ENCODE measurements around the gene KCNQ1.
"Not testable (repeated sequence)": the region's sequence is repeated elsewhere in the genome, so short reads cannot be mapped to it uniquely, and the experiment has no call there.

Gene KCNQ1

DNA sequence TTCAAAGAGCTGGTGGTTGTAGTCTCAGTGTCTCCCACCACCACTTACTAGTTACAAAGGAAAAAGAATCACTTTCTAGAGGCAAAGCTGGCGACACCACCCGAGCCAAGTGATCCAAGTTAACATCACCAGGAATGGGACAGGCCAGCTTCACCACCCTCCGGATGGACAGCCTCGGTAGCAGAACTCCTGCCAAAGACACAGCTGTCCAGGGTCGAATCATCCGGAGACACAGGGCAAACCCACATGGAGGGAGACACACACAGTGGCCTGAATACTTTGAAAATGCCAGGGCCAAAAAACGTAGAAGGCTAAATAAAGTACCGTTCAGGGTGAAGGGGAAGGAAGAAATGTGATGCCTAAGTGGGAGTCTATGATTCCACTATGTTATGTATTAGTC, 33.1 kb downstream of the KCNQ1 start:
- no peak for DNase-seq

DNA sequence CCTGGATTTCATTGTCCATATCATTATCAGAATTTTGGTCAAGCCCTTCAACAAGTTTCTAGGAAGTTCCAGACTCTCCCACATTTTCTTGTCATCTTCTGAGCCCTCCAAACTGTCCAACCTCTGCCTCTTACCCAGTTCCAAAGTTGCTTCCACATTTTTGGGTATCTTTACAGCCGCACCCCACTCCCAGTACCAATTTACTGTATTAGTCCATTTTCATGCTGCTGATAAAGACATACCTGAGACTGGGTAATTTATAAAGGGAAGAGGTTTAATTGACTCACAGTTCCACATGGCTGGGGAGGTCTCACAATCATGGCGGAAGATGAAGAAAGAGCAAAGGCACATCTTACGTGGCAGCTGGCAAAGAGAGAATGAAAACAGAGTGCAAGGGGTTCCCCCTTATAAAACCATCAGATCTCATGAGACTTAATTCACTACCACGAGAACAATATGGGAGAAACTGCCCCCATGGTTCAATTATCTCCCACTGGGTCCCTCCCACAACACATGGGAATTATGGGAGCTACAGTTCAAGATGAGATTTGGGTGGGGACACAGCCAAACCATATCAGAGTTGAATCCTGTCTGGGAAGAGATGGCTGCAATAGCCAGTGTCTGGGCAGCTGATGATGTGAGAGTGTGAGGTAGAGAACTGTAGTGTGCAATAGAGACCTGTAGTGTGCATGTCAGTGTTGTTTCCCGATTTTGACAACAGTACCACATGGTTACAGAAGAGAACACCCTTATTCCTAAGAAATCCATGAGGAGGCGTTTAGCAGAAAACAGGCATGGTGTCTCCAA, 35.5 kb downstream of the KCNQ1 start:
- not testable (repeated sequence) for DNase-seq

DNA sequence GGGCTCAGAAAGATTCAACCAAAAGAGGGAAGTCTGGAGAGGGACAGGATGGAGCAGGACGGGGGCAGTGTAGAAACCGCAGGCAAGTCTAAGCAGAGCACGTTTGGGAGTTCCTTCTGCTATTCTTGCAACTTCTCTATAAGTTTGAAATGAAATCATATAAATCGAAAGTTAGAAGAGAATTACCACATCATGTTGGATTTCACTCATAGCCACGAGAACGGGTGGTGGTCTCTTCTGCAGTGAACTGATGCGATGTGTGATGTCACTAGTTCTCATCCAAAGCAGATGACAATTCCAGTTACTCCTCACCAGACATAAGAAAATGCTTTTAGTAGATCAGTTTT, 36.0 kb downstream of the KCNQ1 start:
- DNase-seq: no peak

DNA sequence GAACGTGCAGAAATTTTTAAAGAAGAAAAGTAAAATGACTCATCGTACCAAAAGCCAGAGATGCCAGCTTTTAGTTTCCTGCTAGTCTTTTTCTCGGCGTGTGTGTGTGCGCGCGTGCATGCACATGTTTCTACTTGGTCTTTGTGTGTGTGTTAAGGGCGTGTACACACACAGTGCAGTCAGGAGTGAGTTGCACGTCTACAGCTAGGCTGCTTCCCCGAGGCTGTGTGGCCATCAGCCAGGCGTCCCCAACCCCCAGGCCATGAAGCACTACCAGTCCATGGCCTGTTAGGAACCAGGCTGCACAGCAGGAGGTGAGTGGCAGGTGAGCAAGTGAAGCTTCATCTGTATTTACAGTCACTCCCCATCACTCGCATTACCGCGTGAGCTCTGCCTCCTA, 36.4 kb downstream of the KCNQ1 start:
- no peak for DNase-seq

DNA sequence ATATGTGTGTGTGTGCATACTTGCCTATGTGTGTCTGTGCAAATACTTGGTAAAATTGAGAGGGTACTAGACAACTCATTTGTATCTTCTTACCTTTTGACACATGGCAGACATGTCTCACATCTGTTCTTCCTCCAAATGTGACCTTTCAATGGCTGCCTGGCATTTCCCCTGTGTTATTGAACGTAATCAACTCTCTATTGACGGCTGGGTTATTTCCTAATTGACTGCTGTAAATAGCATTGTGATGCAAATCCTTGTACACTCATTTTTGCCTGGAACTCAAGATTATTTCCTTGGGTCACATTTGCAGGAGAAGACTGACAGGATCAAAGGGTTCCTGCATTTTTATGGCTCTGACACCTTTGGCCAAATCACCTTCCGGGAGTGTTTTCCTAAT, 37.4 kb downstream of the KCNQ1 start:
- DNase-seq: no peak

DNA sequence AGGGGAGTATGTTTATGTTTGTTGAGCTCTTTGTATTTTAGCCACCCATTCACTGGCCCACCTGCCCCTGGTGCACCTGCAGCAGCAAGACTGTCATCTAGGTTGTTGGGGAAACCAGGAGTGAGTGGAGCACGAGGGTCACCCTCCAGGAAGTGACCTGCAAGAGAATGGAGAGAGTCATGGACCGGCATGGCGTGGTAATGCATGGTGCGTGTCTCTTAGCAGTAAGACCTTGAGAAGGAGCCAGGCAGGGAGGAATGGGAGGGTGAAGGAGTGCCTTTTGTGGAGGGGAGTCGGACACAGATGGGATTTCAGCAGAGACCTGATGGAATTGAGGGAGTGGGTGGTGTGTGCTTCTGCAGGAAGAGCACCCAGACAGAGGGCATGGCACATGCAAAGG, 37.9 kb downstream of the KCNQ1 start:
- no peak for DNase-seq

DNA sequence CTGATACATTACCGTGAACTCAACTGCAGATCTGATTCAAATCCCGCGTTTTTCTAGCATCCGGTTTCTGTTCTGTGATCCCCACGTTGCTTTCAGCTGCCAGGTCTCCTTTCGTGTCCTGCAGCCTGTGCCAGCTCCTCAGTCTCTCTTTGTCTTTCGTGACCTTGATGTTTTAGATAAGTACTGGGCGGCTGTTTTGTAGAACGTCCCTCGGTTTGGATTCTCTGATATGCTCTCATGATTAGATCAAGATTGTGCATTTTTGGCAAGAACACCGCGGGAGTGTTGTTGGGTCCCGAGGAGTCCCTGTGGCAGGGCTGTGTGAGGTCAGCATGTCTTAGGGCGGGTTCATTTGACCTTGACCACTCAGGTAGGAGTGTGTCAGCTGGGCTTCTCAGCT, 38.6 kb downstream of the KCNQ1 start:
- no peak for DNase-seq

DNA sequence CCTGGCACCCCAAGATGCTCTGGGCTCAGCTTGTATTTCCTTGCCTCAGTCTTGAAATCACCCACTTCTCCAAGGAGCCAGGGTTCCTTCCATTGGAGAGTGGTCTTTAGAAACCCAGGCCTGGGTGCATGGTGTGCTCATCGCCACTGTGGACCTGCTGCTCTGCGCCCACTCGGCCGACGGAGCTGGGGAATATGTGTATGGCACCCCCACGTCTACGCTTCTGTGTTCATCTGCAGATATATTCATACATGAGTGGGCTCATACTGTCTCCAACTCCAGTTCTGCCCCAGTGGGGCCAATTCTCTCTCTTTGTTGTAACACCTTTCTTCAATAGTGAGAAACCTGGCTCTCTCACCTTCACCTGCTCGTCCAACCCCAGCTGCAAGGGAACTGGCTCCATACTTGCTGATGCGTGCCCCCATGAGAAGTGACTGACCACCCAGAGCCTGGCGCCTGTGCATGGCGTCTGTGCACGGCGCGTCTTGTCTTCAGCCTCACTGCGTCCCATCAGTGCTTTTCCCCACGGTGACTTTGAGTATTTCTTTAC, 39.8 kb downstream of the KCNQ1 start:
- DNase-seq: no peak

DNA sequence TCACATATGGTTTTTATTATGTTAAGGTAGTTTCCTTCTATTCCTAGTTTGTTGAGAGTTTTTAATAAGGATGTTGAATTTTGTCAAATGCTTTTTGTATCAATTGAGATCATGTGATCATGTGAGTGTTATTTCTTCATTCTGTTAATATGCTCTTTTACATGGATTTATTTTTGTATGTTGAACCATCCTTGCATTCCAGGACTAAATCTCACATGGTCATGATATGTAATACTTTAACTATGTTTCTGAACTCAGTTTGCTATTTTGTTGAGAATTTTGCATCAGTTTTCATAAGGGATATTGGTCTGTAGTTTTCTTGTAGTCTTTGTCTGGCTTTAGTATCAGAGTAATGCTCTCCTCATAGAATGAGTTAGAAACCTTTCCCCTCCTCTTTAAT, 43.2 kb downstream of the KCNQ1 start:
- no peak for DNase-seq

DNA sequence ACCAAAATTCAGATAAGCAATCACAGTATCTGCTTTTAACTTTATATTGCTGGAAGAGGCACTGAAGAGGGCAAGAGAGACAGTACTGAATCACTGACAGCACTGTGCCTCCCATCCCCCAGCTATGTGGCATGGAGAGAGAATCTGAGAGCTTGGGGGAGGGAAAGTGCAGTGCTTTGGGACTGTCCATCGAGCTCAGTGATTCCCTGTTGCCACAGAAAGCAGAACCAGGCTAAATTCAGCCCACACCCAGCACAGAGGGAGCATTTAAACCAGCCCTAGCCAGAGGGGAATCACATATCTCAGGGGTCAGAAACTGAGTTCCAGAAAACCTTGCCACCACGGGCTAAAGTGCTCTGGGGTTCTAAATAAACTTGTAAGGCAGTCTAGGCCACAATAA, 44.3 kb downstream of the KCNQ1 start:
- DNase-seq: no peak

DNA sequence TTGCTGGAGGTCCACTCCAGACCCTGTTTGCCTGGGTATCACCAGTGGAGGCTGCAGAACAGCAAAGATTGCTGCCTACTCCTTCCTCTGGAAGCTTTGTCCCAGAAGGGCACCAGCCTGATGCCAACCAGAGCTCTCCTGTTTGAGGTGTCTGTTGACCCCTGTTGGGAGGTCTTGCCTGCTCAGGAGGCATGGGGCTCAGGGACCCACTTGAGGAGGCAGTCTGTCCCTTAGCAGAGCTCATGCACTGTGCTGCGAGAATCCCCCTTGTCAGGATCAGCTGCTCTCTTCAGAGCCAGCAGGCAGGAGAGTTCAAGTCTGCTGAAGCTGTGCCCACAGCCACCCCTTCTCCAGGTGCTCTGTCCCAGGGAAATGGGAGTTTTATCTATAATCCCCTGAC, 53.1 kb downstream of the KCNQ1 start:
- not testable (repeated sequence) for DNase-seq

DNA sequence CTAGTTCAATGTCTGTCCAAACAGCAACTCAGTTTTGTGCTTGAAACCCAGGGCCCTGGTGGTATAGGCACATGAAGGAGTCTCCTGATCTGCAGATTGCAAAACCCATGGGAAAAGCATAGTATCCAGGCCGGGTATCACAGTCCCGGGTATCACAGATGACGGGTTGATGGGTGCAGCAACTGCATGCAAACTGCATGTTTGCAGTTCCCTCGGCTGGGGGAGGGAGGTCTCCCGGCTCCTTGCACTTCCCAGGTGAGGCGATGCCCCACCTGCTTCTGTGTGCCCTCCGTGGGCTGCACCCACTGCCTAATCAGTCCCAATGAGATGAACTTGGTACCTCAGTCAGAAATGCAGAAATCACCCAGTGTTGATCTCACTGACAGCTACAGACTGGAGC, 53.9 kb downstream of the KCNQ1 start:
- no peak for DNase-seq

DNA sequence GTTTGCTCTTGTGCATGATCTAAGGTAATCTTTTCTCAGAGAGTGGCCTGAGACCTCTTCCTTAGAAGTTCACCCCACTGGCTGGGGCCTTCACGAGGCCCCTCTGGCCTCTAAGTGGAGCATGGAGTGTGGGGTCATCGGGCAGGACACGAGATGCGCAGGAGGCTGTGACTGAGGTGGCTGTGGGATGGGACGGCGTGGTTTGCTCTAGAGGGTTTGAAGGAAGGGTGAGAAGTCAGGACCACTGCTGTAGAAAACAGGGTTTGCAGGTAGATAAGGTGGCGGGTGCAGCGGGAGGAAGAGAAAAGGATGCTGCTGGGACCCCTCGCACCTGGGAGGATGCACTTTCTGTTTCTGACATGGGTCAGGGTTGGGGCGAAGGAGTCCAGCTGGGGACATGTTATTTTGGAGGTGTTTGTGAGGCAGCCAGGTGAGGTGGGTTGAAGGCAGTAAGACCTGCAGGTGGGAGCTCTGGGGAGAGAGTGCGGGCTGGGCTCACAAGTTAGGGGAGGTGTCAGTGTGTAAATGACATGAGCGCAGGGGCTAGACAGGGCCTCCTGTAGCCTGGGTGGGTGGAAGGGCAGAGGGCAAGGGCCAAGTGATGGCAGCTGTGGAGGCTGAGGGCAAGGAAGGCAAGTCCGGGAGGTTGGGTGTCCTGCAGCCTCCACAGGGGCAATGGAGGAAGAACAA, 62.5 kb downstream of the KCNQ1 start:
- no peak for DNase-seq

DNA sequence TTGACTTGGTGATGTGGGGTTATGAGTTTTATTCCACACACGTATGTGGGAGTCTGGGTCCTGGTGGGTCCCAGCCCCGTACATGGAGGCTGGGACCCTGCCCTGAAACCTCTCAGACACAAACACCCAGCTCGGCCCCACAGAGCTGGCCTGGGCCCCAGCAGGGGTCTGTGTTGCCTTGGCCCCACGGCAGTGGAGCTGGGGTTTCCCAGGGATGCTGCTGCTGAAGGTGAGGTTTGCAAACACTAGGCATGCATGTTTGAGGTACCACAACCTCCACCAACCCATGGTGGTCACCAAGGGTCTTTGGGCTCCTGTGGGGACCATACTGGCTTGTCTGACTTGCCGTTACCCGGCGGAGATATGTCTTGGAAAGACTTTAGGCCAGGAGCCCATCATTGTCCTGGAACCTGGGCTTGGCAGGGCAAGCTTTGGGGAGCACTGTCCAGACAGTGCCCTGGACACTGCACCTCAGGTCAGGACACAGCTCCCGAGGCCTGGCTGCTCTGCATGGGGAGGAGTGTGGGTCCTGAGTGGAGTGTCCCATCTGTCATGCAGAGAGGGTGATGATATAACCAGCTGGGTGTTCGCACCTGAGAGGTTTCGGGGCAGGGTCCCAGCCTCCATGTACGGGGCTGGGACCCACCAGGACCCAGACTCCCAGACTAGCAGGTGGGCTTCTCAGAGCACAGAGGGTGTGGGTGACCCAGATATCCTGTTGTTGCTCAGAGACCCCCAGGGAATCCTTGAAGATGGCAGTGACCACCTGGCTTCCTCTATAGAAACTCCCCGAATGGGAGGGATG, 63.3 kb downstream of the KCNQ1 start:
- DNase-seq: no peak

DNA sequence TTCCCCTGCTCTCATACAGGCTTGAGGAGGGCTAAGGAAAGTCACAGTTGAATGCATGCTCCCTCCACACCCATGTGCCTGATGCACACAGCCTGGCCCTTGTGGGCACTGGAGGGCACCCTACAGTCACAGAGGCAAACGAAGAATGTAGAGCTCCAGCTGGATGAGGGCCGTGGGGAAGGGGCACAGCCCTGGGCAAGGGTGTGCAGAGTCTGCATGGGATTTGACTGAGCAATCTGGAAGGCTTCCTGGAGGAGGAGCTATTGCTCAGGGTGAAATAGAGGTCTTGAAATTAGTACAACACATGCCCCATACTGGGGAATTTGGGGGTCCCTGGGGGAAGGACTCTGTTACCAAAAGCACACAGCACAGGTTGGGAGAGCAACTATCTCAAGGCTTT, 64.0 kb downstream of the KCNQ1 start:
- no peak for DNase-seq

DNA sequence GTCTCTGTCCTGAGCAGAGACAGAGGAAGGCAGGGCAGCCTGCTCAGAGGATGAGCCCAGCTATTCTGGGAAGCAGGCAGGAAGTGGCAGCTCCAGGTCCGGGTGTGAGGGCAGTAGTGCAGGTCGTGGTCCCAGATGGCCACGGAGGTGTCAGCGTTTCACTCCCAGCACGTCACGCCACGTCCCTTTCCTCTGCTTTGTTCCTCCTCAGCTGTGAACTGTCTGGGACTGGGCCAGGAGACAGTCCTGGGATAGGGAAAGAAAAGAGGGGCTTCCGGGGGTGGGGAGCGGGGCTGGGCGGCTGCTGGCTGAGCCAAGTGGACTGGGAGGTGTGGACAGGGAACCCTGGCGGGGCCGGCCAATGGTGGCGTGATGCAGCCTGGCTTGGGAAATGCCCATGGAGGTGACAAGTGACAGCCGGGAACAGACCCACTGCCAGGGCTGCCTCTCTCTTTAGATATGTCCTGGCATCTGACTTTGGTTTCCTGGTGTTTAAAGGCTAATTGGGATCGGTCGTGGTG, 64.7 kb downstream of the KCNQ1 start:
- DNase-seq: no peak

DNA sequence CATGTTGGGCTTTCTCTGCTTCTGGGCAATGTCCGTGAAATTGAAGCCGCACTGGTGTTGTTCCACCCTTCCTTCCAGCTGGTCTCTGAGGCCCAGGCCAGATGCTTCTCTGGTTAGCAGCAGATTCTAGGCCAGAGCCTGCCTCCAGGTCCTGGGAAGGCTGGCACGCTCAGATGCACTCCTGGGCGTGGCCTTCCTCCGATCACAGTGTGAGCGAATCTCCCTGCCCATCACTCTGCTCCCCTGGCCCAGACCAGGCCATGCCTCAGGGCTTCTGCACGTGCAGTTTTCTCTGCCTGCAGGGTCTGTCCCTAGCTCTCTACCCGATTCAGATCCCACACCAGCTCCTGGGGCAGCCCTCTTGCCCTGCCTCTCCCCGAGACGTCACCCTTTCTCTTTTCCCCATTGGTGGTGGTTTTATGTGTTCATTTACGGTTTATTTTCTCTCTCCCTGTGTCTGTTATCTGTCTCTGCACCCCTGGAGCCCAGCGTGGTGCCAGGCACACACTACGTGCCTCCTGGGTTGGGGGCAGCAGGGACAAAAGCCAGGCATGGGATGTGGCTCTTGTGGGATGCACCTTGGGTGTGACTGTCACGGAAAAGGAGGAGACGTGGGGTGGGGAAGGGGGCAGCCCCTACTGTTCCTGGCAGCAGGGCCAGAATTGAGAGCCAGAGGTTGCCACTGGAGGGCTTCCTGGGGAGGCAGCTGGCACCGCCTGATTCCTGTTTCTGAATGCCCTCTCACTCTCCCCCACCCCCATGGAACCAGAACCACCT, 66.0 kb downstream of the KCNQ1 start:
- DNase-seq: no peak

DNA sequence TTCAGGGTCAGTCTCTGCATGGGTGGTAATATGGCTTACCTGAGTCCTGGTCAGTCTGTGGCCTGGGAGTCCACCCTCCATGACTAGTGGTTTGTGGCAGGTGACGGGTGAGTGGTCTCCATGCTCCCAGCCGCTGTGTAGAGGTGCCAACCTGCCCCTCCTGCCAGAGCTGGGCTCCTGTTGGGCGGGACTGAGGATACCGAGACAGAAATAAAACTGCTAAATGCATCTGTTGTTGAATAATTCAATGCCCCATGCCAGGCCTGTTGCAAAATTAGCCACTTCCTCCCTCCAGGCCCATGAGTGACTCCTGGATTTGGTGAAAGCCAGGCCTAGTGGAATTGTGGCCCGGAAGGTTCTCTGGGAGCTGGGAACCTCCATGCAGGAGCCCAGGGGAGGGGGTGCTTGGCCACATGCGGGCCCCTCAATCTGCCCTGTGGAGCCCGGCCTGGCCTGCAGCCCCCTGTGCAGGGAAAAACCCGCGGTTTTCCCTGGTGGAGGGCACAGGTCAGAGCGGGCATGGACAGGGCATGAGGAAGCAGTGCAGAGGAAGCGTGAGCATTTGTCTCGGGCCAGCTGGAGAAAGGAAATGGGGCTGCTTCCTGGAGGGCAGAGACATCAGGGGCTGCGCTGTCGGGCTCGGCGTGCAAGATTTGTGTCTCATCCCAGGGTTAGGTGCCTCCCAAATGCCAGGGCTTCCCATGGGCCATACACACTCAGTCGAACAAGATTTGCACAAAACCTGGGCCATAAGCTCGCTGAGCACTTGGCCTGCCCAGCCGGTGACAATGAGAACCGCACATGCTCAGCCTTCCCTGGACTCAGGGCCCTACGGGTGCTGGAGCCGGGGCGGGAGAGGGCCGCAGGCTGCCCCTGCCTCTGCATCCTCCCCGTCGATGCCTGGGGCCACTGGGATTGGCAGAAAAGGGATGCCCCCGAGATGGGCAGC, 66.9 kb downstream of the KCNQ1 start:
- DNase-seq: no peak

DNA sequence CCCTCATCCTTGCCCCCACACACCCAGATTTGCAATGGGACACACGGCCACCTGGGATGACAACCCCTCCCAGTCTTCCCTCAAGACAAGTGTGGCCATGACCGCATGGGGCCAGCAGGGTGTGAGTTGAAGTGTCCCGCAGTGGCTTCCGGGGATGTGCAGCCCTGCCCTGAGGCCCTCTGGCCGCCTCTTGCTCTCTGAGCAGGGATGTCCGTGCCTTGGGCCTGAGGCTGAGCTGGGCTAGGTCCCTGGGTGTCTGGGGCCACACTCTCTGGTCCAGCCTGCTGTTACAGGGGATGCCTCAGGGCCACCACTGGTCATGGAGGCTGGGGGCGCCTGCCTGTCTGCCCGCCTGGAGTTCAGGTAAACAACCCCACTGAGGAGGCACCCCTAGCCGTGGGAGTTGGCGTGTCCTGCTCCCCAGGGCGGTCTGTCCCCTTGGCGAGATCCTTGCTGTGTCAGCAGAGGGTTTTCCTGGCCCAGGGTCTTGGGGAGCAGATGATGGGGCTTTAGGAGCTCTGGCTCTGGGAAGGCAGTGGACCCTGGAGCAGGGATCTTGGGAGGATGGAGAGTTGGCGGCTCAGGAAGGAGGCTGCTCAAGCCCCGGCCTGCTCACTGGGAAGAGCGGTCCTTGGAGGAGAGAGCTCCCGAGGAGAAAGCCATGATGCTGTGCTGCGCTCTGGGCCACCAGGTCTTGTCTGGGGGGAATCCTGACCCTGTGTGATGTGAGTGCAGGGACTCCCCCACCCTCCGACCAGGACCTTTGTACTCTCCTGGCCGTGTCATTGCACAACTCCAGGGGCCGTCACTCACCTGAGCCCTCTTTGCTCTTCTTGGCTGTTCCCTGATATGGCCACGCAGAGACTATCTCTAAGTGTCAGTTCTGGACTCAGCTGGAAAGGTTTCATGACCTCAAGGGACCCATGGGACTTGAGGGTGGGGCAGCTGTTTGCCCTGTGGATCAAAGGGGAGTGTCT, 67.9 kb downstream of the KCNQ1 start:
- DNase-seq: no peak

DNA sequence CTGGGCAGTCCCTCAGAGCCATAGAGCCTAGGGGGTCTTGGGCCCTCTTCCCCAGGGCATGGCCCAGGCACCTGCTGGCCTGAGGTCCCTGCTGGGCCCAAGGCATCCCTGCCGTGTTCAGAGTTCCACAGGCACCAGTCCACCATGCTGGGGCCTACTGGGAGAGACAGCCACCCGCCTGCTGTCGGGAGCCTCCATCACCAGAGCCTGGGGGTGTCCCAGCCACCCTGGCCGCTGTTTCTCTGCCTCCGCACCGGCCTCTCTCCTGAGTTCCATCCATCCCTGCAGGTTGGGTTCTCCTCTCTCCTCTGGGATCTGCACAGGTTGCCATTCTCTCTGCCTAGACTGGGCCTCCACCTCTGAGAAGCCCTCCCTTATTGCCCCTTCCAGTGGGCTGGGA, 68.6 kb downstream of the KCNQ1 start:
- DNase-seq: no peak

All from stimulated activated CD4-positive, alpha-beta T cell treated with anti-CD3 and anti-CD28 coated beads, Interleukin-4, amount 100 ng/mL, for 4 hours (primary cell).